Measurements from ENCODE around the gene SP2.

GRCh38 chr17:47898241-47898640, 2.2 kb downstream of the SP2 start:
- TF ChIP-seq CTCF (IDR thresholded peaks at IDR 0.05) (no peak), POLR2A (IDR thresholded peaks at IDR 0.05) (no peak)

All from esophagus squamous epithelium (tissue), 4 donors.